Ishikawa (cell line): Measurements from ENCODE around the gene INPP5K.

Experiments used
- CEBPB ChIP-seq: IDR thresholded peaks from 2 replicates; pipeline ENCODE4 v1.6.1; 2012
- EP300 ChIP-seq: IDR thresholded peaks from 2 replicates; pipeline ENCODE4 v1.6.1; 2012; ENCODE audit warnings: borderline replicate concordance
- MAX ChIP-seq: IDR thresholded peaks from 2 replicates; pipeline ENCODE4 v1.6.1; 2012
- NFIC ChIP-seq: IDR thresholded peaks from 2 replicates; pipeline ENCODE4 v1.6.1; 2012
- RAD21 ChIP-seq: IDR thresholded peaks from 2 replicates; pipeline ENCODE4 v1.6.1; 2012; ENCODE audit warnings: low read depth
- TAF1 ChIP-seq: IDR thresholded peaks from 2 replicates; pipeline ENCODE4 v1.6.1; 2012; ENCODE audit warnings: low read depth, mild to moderate bottlenecking
- TCF12 ChIP-seq: IDR thresholded peaks from 2 replicates; pipeline ENCODE4 v1.6.1; 2012; ENCODE audit warnings: low read depth
- TEAD4 ChIP-seq: IDR thresholded peaks from 2 replicates; pipeline ENCODE4 v1.6.1; 2012
- USF1 ChIP-seq: IDR thresholded peaks from 2 replicates; pipeline ENCODE4 v1.6.1; 2012
- TF ChIP-seq, protein P1 (sequence below): IDR thresholded peaks from 2 replicates; pipeline ENCODE4 v1.6.1; 2012; ENCODE audit warnings: low read depth, mild to moderate bottlenecking

DNA sequence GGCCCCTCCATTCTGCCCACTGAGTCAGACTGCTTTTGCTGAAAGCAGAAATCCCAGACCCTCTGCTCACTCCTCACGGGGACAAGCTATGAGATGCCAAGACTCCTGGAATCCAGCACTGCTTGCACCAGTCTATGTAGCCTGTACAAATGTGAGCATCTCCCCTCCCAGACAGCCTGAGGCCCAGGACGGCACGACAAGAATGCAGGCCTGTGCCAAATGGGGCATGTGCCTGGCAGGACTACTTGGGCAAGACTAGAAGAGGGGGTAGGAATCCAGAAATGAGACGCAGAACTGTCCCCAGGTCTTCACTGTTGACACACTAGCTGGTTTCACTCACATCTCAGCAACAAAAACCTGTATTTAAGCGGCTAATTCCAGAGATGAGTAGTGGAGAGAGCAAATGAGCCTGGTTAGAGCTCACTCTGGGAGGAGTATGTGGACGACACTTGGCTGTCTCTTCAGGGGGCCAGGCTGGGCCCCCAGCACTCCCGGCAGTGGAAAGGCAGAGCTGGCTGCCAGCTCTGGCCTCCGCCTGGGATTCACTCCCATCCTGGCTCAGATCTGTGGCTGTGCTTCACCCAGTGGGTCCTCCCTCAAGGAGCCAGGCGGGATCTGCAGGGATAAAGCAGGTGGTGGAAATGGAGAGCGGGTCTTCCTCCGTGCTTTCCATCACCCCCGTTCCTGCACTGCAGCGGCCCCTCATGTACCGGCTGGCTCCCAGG lies 21.0 kb downstream of the INPP5K start:
- TF ChIP-seq MAX (no peak), EP300 (no peak), TCF12 (no peak), TEAD4 (0 out of 2 replicates have a peak, but pooled peaks have one; percentile 45), RAD21 (no peak), TAF1 (no peak), NFIC (peak; percentile 43; the same call in 1 of the 2 replicates), USF1 (no peak), CEBPB (no peak)
- TF ChIP-seq, protein P1, sequence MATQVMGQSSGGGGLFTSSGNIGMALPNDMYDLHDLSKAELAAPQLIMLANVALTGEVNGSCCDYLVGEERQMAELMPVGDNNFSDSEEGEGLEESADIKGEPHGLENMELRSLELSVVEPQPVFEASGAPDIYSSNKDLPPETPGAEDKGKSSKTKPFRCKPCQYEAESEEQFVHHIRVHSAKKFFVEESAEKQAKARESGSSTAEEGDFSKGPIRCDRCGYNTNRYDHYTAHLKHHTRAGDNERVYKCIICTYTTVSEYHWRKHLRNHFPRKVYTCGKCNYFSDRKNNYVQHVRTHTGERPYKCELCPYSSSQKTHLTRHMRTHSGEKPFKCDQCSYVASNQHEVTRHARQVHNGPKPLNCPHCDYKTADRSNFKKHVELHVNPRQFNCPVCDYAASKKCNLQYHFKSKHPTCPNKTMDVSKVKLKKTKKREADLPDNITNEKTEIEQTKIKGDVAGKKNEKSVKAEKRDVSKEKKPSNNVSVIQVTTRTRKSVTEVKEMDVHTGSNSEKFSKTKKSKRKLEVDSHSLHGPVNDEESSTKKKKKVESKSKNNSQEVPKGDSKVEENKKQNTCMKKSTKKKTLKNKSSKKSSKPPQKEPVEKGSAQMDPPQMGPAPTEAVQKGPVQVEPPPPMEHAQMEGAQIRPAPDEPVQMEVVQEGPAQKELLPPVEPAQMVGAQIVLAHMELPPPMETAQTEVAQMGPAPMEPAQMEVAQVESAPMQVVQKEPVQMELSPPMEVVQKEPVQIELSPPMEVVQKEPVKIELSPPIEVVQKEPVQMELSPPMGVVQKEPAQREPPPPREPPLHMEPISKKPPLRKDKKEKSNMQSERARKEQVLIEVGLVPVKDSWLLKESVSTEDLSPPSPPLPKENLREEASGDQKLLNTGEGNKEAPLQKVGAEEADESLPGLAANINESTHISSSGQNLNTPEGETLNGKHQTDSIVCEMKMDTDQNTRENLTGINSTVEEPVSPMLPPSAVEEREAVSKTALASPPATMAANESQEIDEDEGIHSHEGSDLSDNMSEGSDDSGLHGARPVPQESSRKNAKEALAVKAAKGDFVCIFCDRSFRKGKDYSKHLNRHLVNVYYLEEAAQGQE = no peak
